Measurements from ENCODE around the gene ZNF573. TPM values are rescaled to one million over a fixed set of nuclear protein-coding genes. Genes with fewer than 3 reads are reported as not detected.

ZNF573 gene
- total RNA-seq, 4 donors from 2014 or later = 2.0 to 8.4 (median 5.1) TPM

GRCh38 chr19:37692956-37693620 is 86.3 kb downstream of the ZNF573 start:
- no peak overlapping the region for H3K4me3 ChIP-seq

GRCh38 chr19:37691881-37692504 is 87.4 kb downstream of the ZNF573 start:
- 1 to 2% methylated on average over 20 to 35 of the region's 48 CpGs for WGBS, 2 donors
- Histone ChIP-seq H3K4me3 (peak overlapping the region; percentile 40 to 70 (median 54)), H3K4me1 (peaks cover 0 to 21% (median 0%) of the 10 kb centered on the region in 3 donors), H3K27ac (peak overlapping the region; percentile 32 to 85 (median 78)), H3K36me3 (peaks cover 0 to 8% (median 0%) of the 10 kb centered on the region in 3 donors), H3K27me3 (no peaks in the 10 kb centered on the region), H3K9me3 (peaks cover 0 to 43% (median 3%) of the 10 kb centered on the region in 3 donors)
- DNase-seq = peak; percentile 31
- intact Hi-C loops (cut with DNase I) = no loop called here
- peak in 1 of 6 experiments; percentile 7 for TF ChIP-seq CTCF (IDR thresholded peaks at IDR 0.05)
- peak in 2 of 4 donors; percentile 27 to 29 for TF ChIP-seq POLR2A (IDR thresholded peaks at IDR 0.05)

More at GRCh38 chr19:37692956-37693620, 86.3 kb downstream of the ZNF573 start:
- peaks cover 0 to 13% (median 0%) of the 10 kb centered on the region in 3 donors for H3K36me3 ChIP-seq
- H3K27me3 ChIP-seq = no peaks in the 10 kb centered on the region
- intact Hi-C loops (cut with DNase I) = no loop called here
- H3K27ac ChIP-seq = no peak overlapping the region
- H3K4me1 ChIP-seq = peaks cover 0 to 21% (median 0%) of the 10 kb centered on the region in 3 donors
- 74 to 75% methylated on average over 11 of the region's 11 CpGs for WGBS, 2 donors
- no peak for TF ChIP-seq POLR2A (IDR thresholded peaks at IDR 0.05)
- no peak for TF ChIP-seq CTCF (IDR thresholded peaks at IDR 0.05)
- H3K9me3 ChIP-seq = peaks cover 0 to 47% (median 3%) of the 10 kb centered on the region in 3 donors
- no peak for DNase-seq

Small RNA genes within 50 kb of the gene (small RNA-seq; reads per million reads assigned to genes)
- 0 reads per million in 4 donors for gene SELENOKP1

Other genes starting within 250 kb of the ZNF573 start
- gene ZNF571, start 184.8 kb downstream of the ZNF573 start, total RNA-seq = 1 to 10 TPM in 3 of 4 donors, under 1 TPM in 1; 0.95 to 4.6 (median 2.1) TPM
- 1 to 10 TPM in 1 of 4 donors, under 1 TPM in 3; 0.44 to 2.5 (median 0.82) TPM for gene ZNF540, start 184.7 kb downstream of the ZNF573 start, total RNA-seq
- gene ZFP30, start 124.1 kb downstream of the ZNF573 start, total RNA-seq = 10 to 100 TPM in 1 of 4 donors, 1 to 10 TPM in 3; 3.4 to 13.9 (median 5.3) TPM
- 1 to 10 TPM; 1.5 to 5.7 (median 3.3) TPM for gene ZNF607, start 59.8 kb downstream of the ZNF573 start, total RNA-seq
- not detected for gene WDR87, start 127.0 kb upstream of the ZNF573 start, total RNA-seq
- gene SIPA1L3, start 127.6 kb upstream of the ZNF573 start, total RNA-seq = 10 to 100 TPM; 11.1 to 25.3 (median 14.5) TPM

All from esophagus squamous epithelium (tissue), 5 donors.